Amygdala (tissue), 56 donors: ENCODE data around the gene ZCCHC13.
"Not testable (repeated sequence)": the region's sequence is repeated elsewhere in the genome, so short reads cannot be mapped to it uniquely, and the experiment has no call there.

Experiments used
- DNase-seq, 56 donors: peaks; one replicate each; lab custom pipeline; 2025; lab: John Stamatoyannopoulos, UW

ZCCHC13 gene

GRCh38 chrX:74304016-74304415 is at the start of gene ZCCHC13:
TSS of gene ZCCHC13 (plus strand) at chrX:74304180. CDS start at chrX:74304267, 87 bp downstream.
- DNase-seq: no peak

GRCh38 chrX:74258111-74258510 is 45.9 kb upstream of the ZCCHC13 start:
- DNase-seq: not testable (repeated sequence)

- DNase-seq: no peak
Measured at GRCh38 chrX:74259885-74260491, 44.0 kb upstream of the ZCCHC13 start.

- no peak for DNase-seq
Measured at GRCh38 chrX:74262452-74263209, 41.3 kb upstream of the ZCCHC13 start.

- DNase-seq: no peak
Measured at GRCh38 chrX:74270393-74270792, 33.6 kb upstream of the ZCCHC13 start.

- DNase-seq: no peak
Measured at GRCh38 chrX:74272230-74272629, 31.8 kb upstream of the ZCCHC13 start.

- DNase-seq: no peak
Measured at GRCh38 chrX:74274516-74274915, 29.5 kb upstream of the ZCCHC13 start.

GRCh38 chrX:74277320-74277719 is 26.7 kb upstream of the ZCCHC13 start:
- DNase-seq: no peak

GRCh38 chrX:74277846-74278245 is 26.1 kb upstream of the ZCCHC13 start:
- DNase-seq: no peak

GRCh38 chrX:74280759-74281158 is 23.2 kb upstream of the ZCCHC13 start:
- DNase-seq: no peak

GRCh38 chrX:74284391-74284952 is 19.5 kb upstream of the ZCCHC13 start:
- DNase-seq: no peak

- DNase-seq: no peak
Measured at GRCh38 chrX:74286950-74287740, 16.8 kb upstream of the ZCCHC13 start.

GRCh38 chrX:74291577-74291963 is 12.4 kb upstream of the ZCCHC13 start:
- no peak for DNase-seq

GRCh38 chrX:74291964-74292807 is 11.8 kb upstream of the ZCCHC13 start:
- DNase-seq: peak; percentile 8 to 90 (median 73)

- DNase-seq: no peak
Measured at GRCh38 chrX:74292808-74293123, 11.2 kb upstream of the ZCCHC13 start.

- peak in 55 of 56 donors; percentile 6 to 82 (median 60) for DNase-seq
Measured at GRCh38 chrX:74293343-74293946, 10.5 kb upstream of the ZCCHC13 start.

- no peak for DNase-seq
Measured at GRCh38 chrX:74295101-74295500, 8.9 kb upstream of the ZCCHC13 start.

- DNase-seq: no peak
Measured at GRCh38 chrX:74297766-74298165, 6.2 kb upstream of the ZCCHC13 start.

- DNase-seq: no peak
Measured at GRCh38 chrX:74300869-74301268, 3.1 kb upstream of the ZCCHC13 start.

- no peak for DNase-seq
Measured at GRCh38 chrX:74318672-74319071, 14.7 kb downstream of the ZCCHC13 start.
